ENCODE results near the gene RGSL1. TPM values are rescaled to one million over a fixed set of nuclear protein-coding genes. Genes with fewer than 3 reads are reported as not detected.

RGSL1 gene
- total and polyA plus RNA-seq, 7 donors: not detected

- Histone ChIP-seq H3K36me3 (ENCODE audit: insufficient read depth in 1 of 2, low read depth in 1 of 2) (peaks cover 0 to 26% of the 10 kb centered on the region in 2 donors), H3K27me3 (ENCODE audit: insufficient read depth in 3 of 3, low read length in 2 of 3) (no peaks in the 10 kb centered on the region), H3K4me1 (peaks cover 17% of the 10 kb centered on the region), H3K27ac (no peak overlapping the region), H3K9me3 (no peaks in the 10 kb centered on the region), H3K4me3 (no peak overlapping the region)
- 91 to 95% (median 94%) methylated on average over 4 of the region's 4 CpGs for WGBS, 3 donors
- no peak for TF ChIP-seq CTCF (IDR thresholded peaks at IDR 0.05)
- intact Hi-C loops (cut with DNase I): no loop called here
- DNase-seq: no peak
- ATAC-seq: no peak
These were observed 134.8 kb downstream of the RGSL1 start for GRCh38 chr1:182584746-182585145.

GRCh38 chr1:182586380-182586779 is 136.4 kb downstream of the RGSL1 start:
- Histone ChIP-seq H3K9me3 (no peaks in the 10 kb centered on the region), H3K27ac (no peak overlapping the region), H3K36me3 (ENCODE audit: insufficient read depth in 1 of 2, low read depth in 1 of 2) (peaks cover 0 to 10% of the 10 kb centered on the region in 2 donors), H3K4me3 (no peak overlapping the region), H3K4me1 (peaks cover 17% of the 10 kb centered on the region), H3K27me3 (ENCODE audit: insufficient read depth in 3 of 3, low read length in 2 of 3) (no peaks in the 10 kb centered on the region)
- no peak for TF ChIP-seq CTCF (IDR thresholded peaks at IDR 0.05)
- DNase-seq (no peak), ATAC-seq (no peak)
- intact Hi-C loops (cut with DNase I): no loop called here
- WGBS, 3 donors: 85 to 88% (median 86%) methylated on average over 11 of the region's 11 CpGs

DNA sequence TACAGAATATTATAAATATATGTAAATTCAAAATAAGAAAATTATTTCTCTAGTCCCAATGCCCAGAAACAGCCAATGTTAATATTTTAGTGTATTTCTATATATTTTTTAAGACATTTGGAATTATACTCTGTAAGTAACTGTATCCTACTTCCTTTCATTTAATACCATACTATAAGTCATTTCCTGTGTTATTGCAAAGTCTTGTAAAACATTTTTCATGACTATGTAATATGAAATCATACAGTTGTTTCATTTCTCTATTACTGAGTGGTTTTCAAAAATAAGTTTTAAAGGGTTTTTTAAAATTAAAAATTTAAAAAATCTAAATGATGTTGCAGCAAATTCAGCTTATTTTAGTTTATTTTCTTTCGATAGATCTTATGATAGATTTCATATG is 137.1 kb downstream of the RGSL1 start:
- Histone ChIP-seq H3K4me1 (peaks cover 17% of the 10 kb centered on the region), H3K27me3 (ENCODE audit: insufficient read depth in 3 of 3, low read length in 2 of 3) (no peaks in the 10 kb centered on the region), H3K9me3 (no peaks in the 10 kb centered on the region), H3K4me3 (no peak overlapping the region), H3K36me3 (ENCODE audit: insufficient read depth in 1 of 2, low read depth in 1 of 2) (peaks cover 0 to 3% of the 10 kb centered on the region in 2 donors), H3K27ac (no peak overlapping the region)
- intact Hi-C loops (cut with DNase I): no loop called here
- DNase-seq (no peak), ATAC-seq (no peak)
- TF ChIP-seq CTCF (IDR thresholded peaks at IDR 0.05): no peak
- WGBS, 3 donors: 0% methylated on average over 1 of the region's 1 CpG

- Histone ChIP-seq H3K4me1 (peaks cover 17% of the 10 kb centered on the region), H3K36me3 (ENCODE audit: insufficient read depth in 1 of 2, low read depth in 1 of 2) (no peaks in the 10 kb centered on the region), H3K9me3 (no peaks in the 10 kb centered on the region), H3K27me3 (ENCODE audit: insufficient read depth in 3 of 3, low read length in 2 of 3) (no peaks in the 10 kb centered on the region), H3K27ac (peak overlapping the region; percentile 89), H3K4me3 (peak overlapping the region; percentile 80)
- intact Hi-C loops (cut with DNase I): no loop called here
- no peak for TF ChIP-seq CTCF (IDR thresholded peaks at IDR 0.05)
- ATAC-seq: no peak
- WGBS, 3 donors: 45 to 57% (median 48%) methylated on average over 4 of the region's 4 CpGs
- DNase-seq: no peak
These were observed 137.9 kb downstream of the RGSL1 start for GRCh38 chr1:182587666-182588499.
